Measurements from ENCODE around the gene DGKD. TPM values are rescaled to one million over a fixed set of nuclear protein-coding genes. Genes with fewer than 3 reads are reported as not detected.

Gene DGKD
- total and polyA plus RNA-seq, 2 donors (not counting 1 experiment from before 2014, with no cell fraction given), result 224 to 396 TPM

- Histone ChIP-seq H3K27ac (ENCODE audit: low read length in 2 of 2) (peak overlapping the region; percentile 91 to 92), H4K20me1 (ENCODE audit: control insufficient read depth, insufficient read depth, low read length, poor library complexity, severe bottlenecking) (peaks cover 28% of the 10 kb centered on the region), H3K9me3 (ENCODE audit: control extremely low read depth in 1 of 3, control insufficient read depth in 2 of 3, insufficient read depth in 1 of 3, low read length in 2 of 3) (no peaks in the 10 kb centered on the region), H3K4me2 (replicated peaks; ENCODE audit: low read depth, low read length, poor library complexity, severe bottlenecking) (peak overlapping the region; percentile 76), H3K27me3 (replicated peaks in 1 of 4; ENCODE audit: control extremely low read depth in 1 of 4, control insufficient read depth in 3 of 4, insufficient read depth in 4 of 4, low read length in 3 of 4) (no peaks in the 10 kb centered on the region), H3K9ac (ENCODE audit: low read length) (peak overlapping the region; percentile 73), H3K4me1 (ENCODE audit: control insufficient read depth in 2 of 2, insufficient read depth in 2 of 2, low read length in 2 of 2) (peaks cover 89 to 95% of the 10 kb centered on the region in 2 donors), H3K4me3 (ENCODE audit: control extremely low read depth in 1 of 5, extremely low read depth in 1 of 5, insufficient read depth in 1 of 5, low read depth in 2 of 5, low read length in 4 of 5) (peak overlapping the region; percentile 45 to 77 (median 67)), H3K79me2 (ENCODE audit: control insufficient read depth, insufficient read depth, low read length) (peaks cover 100% of the 10 kb centered on the region), H2AFZ (ENCODE audit: insufficient read depth, low read depth, low read length, poor library complexity, severe bottlenecking) (no peak overlapping the region), H3K36me3 (replicated peaks in 1 of 2; ENCODE audit: control extremely low read depth in 1 of 2, control insufficient read depth in 1 of 2, extremely low read depth in 1 of 2, insufficient read depth in 2 of 2, low read length in 1 of 2) (peaks cover 6 to 45% of the 10 kb centered on the region in 2 experiments)
- peaks cover 94% of the 10 kb centered on the region for H3K4me1 Mint-ChIP-seq
- no peaks in the 10 kb centered on the region for H3K9me3 Mint-ChIP-seq (ENCODE audit: insufficient read depth)
- peak overlapping the region; percentile 97 for H3K27ac Mint-ChIP-seq
- intact Hi-C loops (cut with micrococcal nuclease), result loop anchor here (1.0 to 5.0 kb wide), 5 partner anchors 10 to 297 kb away; no protein-coding TSS in a partner anchor
- TF ChIP-seq CTCF (IDR thresholded peaks at IDR 0.05) (no peak), EZH2 (IDR thresholded peaks at IDR 0.05; ENCODE audit: borderline replicate concordance, insufficient read depth, low read depth, low read length, poor library complexity, severe bottlenecking) (no peak)
- peak; percentile 11 for ATAC-seq (ENCODE audit: low read depth)
- ChIA-PET CTCF (interaction anchor here (0.5 to 15.7 kb wide), 9 partner anchors 10 to 76 kb away, joined by 3 to 218 read pairs (median 5); no protein-coding TSS in a partner anchor), POLR2A (interaction anchor here (0.6 to 1.4 kb wide), 4 partner anchors 11 to 136 kb away, joined by 3 to 4 read pairs (median 3); partner anchors contain the start of gene DGKD)
- H3K27me3 Mint-ChIP-seq, result no peaks in the 10 kb centered on the region
- WGBS (ENCODE audit: insufficient coverage), result no CpG with 5 or more reads among the region's 10 CpGs
- peak; percentile 65 for DNase-seq
- peak overlapping the region; percentile 91 for H3K4me3 Mint-ChIP-seq
These were observed 65.5 kb downstream of the DGKD start for GRCh38 chr2:233419602-233420391.
